HepG2 (cell line): Measurements from ENCODE around the gene BCL2. TPM values are rescaled to one million over a fixed set of nuclear protein-coding genes. Genes with fewer than 3 reads are reported as not detected.

ENCODE experiments used
- ATAC-seq: fragments of 200-7000 bp; cut with Tn5 transposase; 3 replicates; pipeline ENCODE4 v1.9.1; 2020; ENCODE audit warnings: mild to moderate bottlenecking, moderate library complexity
- BruUV-seq: library from RNA; stranded (reverse); fragments of 400-500 nt; replicated peaks from 2 replicates; lab custom pipeline; 2021; lab: Mats Ljungman, UMichigan
- CTCF ChIA-PET: fragments of 300-600 bp; formaldehyde crosslinking; extraction: SDS; loops from one replicate; lab custom pipeline; 2021; ENCODE audit warnings: low total read pairs, inconsistent platforms, low intra/inter-chr PET ratio; lab: Yijun Ruan, JAX
- POLR2A ChIA-PET: fragments of 350-600 bp; sonication (Branson Sonifier 250); formaldehyde crosslinking; loops from one replicate; lab custom pipeline; 2020; ENCODE audit warnings: antibody characterized with exemption, inconsistent platforms; lab: Yijun Ruan, JAX
- DNase-seq: peaks from one replicate; pipeline ENCODE4 v3.0.0-alpha.2; 2015; ENCODE audit warnings: low spot score
- FAIRE-seq: peaks from 3 replicates; lab custom pipeline; 2011; peaks lifted over from hg19 to GRCh38; lab: Jason Lieb, UNC
- H2AFZ ChIP-seq: one replicate; pipeline ENCODE4 v1.6.1; 2011; ENCODE audit warnings: low read length, inconsistent platforms
- H3K27ac ChIP-seq: fragments of 300-600 bp; 3 replicates; pipeline ENCODE4 v1.8.0; 2011; ENCODE audit warnings: mixed run types, mild to moderate bottlenecking, mixed read lengths, low read length, inconsistent platforms; ENCODE audit not compliant: insufficient read depth; ENCODE audit errors: extremely low read length
- H3K27me3 ChIP-seq, 2 experiments: fragments of 200-600 bp in 1 of 2; 2 replicates in 1 of 2; 3 replicates in 1 of 2; pipeline versions ENCODE4 v1.6.0 to v1.8.0; 2011; ENCODE audit warnings: low read length in 2 of 2, mild to moderate bottlenecking in 2 of 2, moderate library complexity in 2 of 2, inconsistent platforms in 1 of 2; ENCODE audit not compliant: insufficient read depth in 2 of 2, control insufficient read depth in 1 of 2
- H3K36me3 ChIP-seq, 2 experiments: fragments of 200-600 bp in 1 of 2; replicated peaks in 1 of 2; 2 replicates in 1 of 2; 3 replicates in 1 of 2; pipeline versions ENCODE4 v1.5.1 to v1.8.0; 2011; ENCODE audit warnings: low read length in 2 of 2, inconsistent platforms in 1 of 2; ENCODE audit not compliant: insufficient read depth in 2 of 2, control insufficient read depth in 1 of 2
- H3K4me1 ChIP-seq: 2 replicates; pipeline ENCODE4 v1.5.1; 2012; ENCODE audit warnings: low read length, inconsistent platforms; ENCODE audit not compliant: insufficient read depth
- H3K4me2 ChIP-seq: 2 replicates; pipeline ENCODE4 v1.6.0; 2011; ENCODE audit warnings: low read depth, low read length, inconsistent platforms
- H3K4me3 ChIP-seq, 3 experiments: fragments of 200-600 bp in 1 of 3; sonication (generic), shearing (Covaris generic) in 1 of 3; replicated peaks in 1 of 3; 2 replicates each; pipeline ENCODE4 v1.5.1; 2011 to 2016; ENCODE audit warnings: low read length in 3 of 3, inconsistent platforms in 2 of 3, low read depth in 2 of 3, mild to moderate bottlenecking in 2 of 3, control low read depth in 1 of 3, mixed read lengths in 1 of 3; ENCODE audit not compliant: insufficient read depth in 1 of 3
- H3K79me2 ChIP-seq: one replicate; pipeline ENCODE4 v1.6.1; 2011; ENCODE audit warnings: low read length, inconsistent platforms; ENCODE audit not compliant: insufficient read depth
- H3K9ac ChIP-seq: 2 replicates; pipeline ENCODE4 v1.6.0; 2011; ENCODE audit warnings: mild to moderate bottlenecking, low read depth, low read length, inconsistent platforms; ENCODE audit not compliant: insufficient read depth
- H3K9me3 ChIP-seq: 2 replicates; pipeline ENCODE4 v1.5.1; 2012; ENCODE audit warnings: mild to moderate bottlenecking, low read length
- H4K20me1 ChIP-seq: 2 replicates; pipeline ENCODE4 v1.6.0; 2011; ENCODE audit warnings: inconsistent platforms, mild to moderate bottlenecking, low read length, moderate library complexity; ENCODE audit not compliant: insufficient read depth
- ATF3 ChIP-seq: sonication (generic); formaldehyde crosslinking; IDR thresholded peaks from 2 replicates; pipeline ENCODE4 v1.4.0; 2020; ENCODE audit warnings: missing genetic modification reagents
- JUNB ChIP-seq: sonication (generic); formaldehyde crosslinking; IDR thresholded peaks from 2 replicates; pipeline ENCODE4 v1.8.0; 2022; ENCODE audit warnings: missing genetic modification reagents, mild to moderate bottlenecking, borderline replicate concordance
- KLF16 ChIP-seq, 2 experiments: sonication (generic) in 1 of 2; formaldehyde crosslinking in 1 of 2; IDR thresholded peaks; 2 replicates each; pipeline versions ENCODE4 v1.6.1 to v1.8.0; 2016 to 2023; ENCODE audit warnings: missing genetic modification reagents in 2 of 2, missing compliant biosample characterization in 1 of 2
- MYNN ChIP-seq: sonication (generic); formaldehyde crosslinking; IDR thresholded peaks from 2 replicates; pipeline ENCODE4 v1.4.0; 2020; ENCODE audit warnings: mild to moderate bottlenecking, low read depth, missing genetic modification reagents
- POGZ ChIP-seq: sonication (generic); formaldehyde crosslinking; IDR thresholded peaks from 2 replicates; pipeline ENCODE4 v1.4.0; 2020; ENCODE audit warnings: mild to moderate bottlenecking, missing genetic modification reagents
- ZBTB21 ChIP-seq: sonication (generic); formaldehyde crosslinking; IDR thresholded peaks from 2 replicates; pipeline ENCODE4 v1.4.0; 2020; ENCODE audit warnings: missing genetic modification reagents
- ZNF10 ChIP-seq: sonication (generic); formaldehyde crosslinking; IDR thresholded peaks from 2 replicates; pipeline ENCODE4 v1.4.0; 2020; ENCODE audit warnings: mild to moderate bottlenecking, low read depth, missing genetic modification reagents, borderline replicate concordance
- ZNF317 ChIP-seq: sonication (generic); formaldehyde crosslinking; IDR thresholded peaks from 2 replicates; pipeline ENCODE4 v1.5.0; 2020; ENCODE audit warnings: mild to moderate bottlenecking, missing genetic modification reagents
- ZNF441 ChIP-seq: sonication (generic); formaldehyde crosslinking; IDR thresholded peaks from 2 replicates; pipeline ENCODE4 v1.7.0; 2021; ENCODE audit warnings: missing genetic modification reagents, borderline replicate concordance
- ZNF484 ChIP-seq: sonication (generic); formaldehyde crosslinking; IDR thresholded peaks from 2 replicates; pipeline ENCODE4 v1.5.1; 2020; ENCODE audit warnings: mild to moderate bottlenecking, low read depth, missing genetic modification reagents, borderline replicate concordance
- WGBS: methylation state at CpG from one replicate; pipeline ENCODE4 v1.1.6; 2017; ENCODE audit warnings: low lambda C conversion rate; 5-methylcytosine and 5-hydroxymethylcytosine counted together
- in situ Hi-C: cut with HindIII; loops from 2 replicates; pipeline ENCODE4 v1.10.0; 2017; ENCODE audit warnings: low pct_unique_long_range_greater_than_20kb; ENCODE audit not compliant: extremely low pct_ligation_motif_present
- intact Hi-C: fragments of 100-400 bp; cut with micrococcal nuclease; formaldehyde crosslinking; loops from one replicate; pipeline ENCODE4 v1.10.0; 2022; ENCODE audit not compliant: unreplicated experiment
- polyA plus RNA-seq, 8 experiments: library from polyadenylated mRNA; depleted of rRNA in 3 of 8; stranded (reverse) in 7 of 8; unstranded in 1 of 8; fragments of >200 nt; fragmentation: Illumina TruSeq in 4 of 8; extraction: Trizol in 4 of 8; gene quantifications; 2 replicates each; pipeline versions ENCODE4 v1.2.1 to v1.2.3, GENCODE V29; 2011 to 2016; ENCODE audit warnings: low read depth in 4 of 8, missing spikeins in 1 of 8, mixed read lengths in 1 of 8; ENCODE audit not compliant: insufficient read depth in 1 of 8
- total RNA-seq, 5 experiments: library from RNA; depleted of rRNA; stranded (reverse); fragments of >200 nt; fragmentation: Illumina TruSeq; extraction: Trizol; gene quantifications; 2 replicates each; pipeline ENCODE4 v1.2.3, GENCODE V29; 2016; ENCODE audit warnings: low read depth in 1 of 5
- TF ChIP-seq, protein P1 (sequence below): sonication (generic); formaldehyde crosslinking; IDR thresholded peaks from 2 replicates; pipeline ENCODE4; 2020; ENCODE audit warnings: missing genetic modification reagents, mild to moderate bottlenecking, borderline replicate concordance
- TF ChIP-seq, protein P2 (sequence below): IDR thresholded peaks from 2 replicates; pipeline ENCODE4 v1.6.1; 2012; ENCODE audit warnings: low read length, improper control_type of control experiment
- TF ChIP-seq, protein P3 (sequence below): sonication (generic); formaldehyde crosslinking; IDR thresholded peaks from 2 replicates; pipeline ENCODE4 v1.5.0; 2020; ENCODE audit warnings: missing genetic modification reagents, mild to moderate bottlenecking, borderline replicate concordance

BCL2 gene
- total and polyA plus RNA-seq, 2 of the 13 experiments (the other 11 are each of a cell fraction or from before 2014, with no cell fraction given): 0.07 to 0.53 TPM

DNA sequence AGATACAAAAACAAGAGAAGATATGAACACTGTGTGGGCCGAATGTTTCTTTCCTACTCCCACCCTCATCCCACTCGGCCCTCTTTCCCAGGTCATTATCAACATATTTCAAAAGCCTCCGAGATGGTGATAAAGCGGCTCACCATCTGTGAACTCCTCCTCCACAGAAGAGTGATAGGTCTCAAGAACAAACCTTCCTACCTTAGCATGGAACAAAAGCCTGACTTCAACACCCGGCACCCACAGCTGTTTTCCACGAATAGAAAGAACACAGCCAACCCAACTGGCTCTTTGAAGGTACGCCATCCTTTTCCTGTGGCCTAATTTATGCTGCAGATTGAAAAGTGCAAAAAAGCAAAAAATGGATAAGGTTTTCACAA lies 28.8 kb downstream of the BCL2 start (continued):
- TF ChIP-seq, protein P1, sequence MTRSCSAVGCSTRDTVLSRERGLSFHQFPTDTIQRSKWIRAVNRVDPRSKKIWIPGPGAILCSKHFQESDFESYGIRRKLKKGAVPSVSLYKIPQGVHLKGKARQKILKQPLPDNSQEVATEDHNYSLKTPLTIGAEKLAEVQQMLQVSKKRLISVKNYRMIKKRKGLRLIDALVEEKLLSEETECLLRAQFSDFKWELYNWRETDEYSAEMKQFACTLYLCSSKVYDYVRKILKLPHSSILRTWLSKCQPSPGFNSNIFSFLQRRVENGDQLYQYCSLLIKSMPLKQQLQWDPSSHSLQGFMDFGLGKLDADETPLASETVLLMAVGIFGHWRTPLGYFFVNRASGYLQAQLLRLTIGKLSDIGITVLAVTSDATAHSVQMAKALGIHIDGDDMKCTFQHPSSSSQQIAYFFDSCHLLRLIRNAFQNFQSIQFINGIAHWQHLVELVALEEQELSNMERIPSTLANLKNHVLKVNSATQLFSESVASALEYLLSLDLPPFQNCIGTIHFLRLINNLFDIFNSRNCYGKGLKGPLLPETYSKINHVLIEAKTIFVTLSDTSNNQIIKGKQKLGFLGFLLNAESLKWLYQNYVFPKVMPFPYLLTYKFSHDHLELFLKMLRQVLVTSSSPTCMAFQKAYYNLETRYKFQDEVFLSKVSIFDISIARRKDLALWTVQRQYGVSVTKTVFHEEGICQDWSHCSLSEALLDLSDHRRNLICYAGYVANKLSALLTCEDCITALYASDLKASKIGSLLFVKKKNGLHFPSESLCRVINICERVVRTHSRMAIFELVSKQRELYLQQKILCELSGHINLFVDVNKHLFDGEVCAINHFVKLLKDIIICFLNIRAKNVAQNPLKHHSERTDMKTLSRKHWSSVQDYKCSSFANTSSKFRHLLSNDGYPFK: no peak
- no peak for TF ChIP-seq ZNF441 (CRISPR knock-in tag)

DNA sequence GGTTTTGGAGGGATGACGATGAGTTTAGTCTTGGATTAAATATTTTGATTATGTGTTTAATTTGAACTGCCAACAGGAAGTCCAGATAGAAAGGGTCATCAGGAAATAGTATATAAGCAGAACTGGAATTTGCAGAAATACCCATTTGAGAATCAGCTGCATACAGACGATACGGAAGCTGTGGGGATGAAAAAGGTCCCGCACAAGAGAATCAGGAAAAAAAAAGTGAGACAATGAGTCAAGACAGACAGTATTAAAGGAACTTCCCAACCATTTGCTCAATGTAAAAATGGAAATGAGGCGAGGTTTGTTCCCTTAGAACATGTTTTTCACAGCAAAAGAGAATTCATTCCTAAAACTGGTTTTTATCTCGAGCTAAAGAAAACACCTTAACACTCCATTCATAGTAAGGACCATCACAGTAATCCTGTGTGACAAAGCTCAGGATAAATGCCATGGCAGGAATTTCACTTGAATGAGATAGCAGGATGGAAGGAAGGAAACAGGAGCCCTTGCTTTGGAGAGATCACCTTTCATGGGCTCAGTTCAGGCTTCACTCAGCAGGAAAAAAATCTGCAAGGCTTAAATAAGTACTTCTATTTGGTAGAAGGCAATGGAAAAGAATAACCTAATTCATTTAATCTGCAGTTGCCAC lies 29.3 kb downstream of the BCL2 start:
- CTCF ChIA-PET: no interaction called here
- Histone ChIP-seq H3K4me2 (no peak overlapping the region), H3K4me1 (no peaks in the 10 kb centered on the region), H3K4me3 (no peak overlapping the region), H3K36me3 (no peaks in the 10 kb centered on the region), H3K9ac (no peak overlapping the region), H3K79me2 (no peaks in the 10 kb centered on the region), H4K20me1 (no peaks in the 10 kb centered on the region), H3K9me3 (no peaks in the 10 kb centered on the region), H3K27ac (no peak overlapping the region), H3K27me3 (peaks cover 2 to 12% of the 10 kb centered on the region in 2 experiments; a peak in 2 of 5 replicates), H2AFZ (no peak overlapping the region)
- FAIRE-seq (no peak), ATAC-seq (no peak), DNase-seq (no peak)
- POLR2A ChIA-PET: no interaction called here
- in situ Hi-C loops: no loop called here
- intact Hi-C loops: no loop called here
- no TSS peak for BruUV-seq
- WGBS: 28% methylated on average over 6 of the region's 6 CpGs
- no peak for TF ChIP-seq KLF16 (CRISPR knock-in tag; IDR thresholded peaks at IDR 0.05)
- TF ChIP-seq, protein P2, sequence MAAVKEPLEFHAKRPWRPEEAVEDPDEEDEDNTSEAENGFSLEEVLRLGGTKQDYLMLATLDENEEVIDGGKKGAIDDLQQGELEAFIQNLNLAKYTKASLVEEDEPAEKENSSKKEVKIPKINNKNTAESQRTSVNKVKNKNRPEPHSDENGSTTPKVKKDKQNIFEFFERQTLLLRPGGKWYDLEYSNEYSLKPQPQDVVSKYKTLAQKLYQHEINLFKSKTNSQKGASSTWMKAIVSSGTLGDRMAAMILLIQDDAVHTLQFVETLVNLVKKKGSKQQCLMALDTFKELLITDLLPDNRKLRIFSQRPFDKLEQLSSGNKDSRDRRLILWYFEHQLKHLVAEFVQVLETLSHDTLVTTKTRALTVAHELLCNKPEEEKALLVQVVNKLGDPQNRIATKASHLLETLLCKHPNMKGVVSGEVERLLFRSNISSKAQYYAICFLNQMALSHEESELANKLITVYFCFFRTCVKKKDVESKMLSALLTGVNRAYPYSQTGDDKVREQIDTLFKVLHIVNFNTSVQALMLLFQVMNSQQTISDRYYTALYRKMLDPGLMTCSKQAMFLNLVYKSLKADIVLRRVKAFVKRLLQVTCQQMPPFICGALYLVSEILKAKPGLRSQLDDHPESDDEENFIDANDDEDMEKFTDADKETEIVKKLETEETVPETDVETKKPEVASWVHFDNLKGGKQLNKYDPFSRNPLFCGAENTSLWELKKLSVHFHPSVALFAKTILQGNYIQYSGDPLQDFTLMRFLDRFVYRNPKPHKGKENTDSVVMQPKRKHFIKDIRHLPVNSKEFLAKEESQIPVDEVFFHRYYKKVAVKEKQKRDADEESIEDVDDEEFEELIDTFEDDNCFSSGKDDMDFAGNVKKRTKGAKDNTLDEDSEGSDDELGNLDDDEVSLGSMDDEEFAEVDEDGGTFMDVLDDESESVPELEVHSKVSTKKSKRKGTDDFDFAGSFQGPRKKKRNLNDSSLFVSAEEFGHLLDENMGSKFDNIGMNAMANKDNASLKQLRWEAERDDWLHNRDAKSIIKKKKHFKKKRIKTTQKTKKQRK: no peak
- no peak for TF ChIP-seq ZBTB21
- TF ChIP-seq ATF3 (CRISPR knock-in tag): no peak
- TF ChIP-seq JUNB (CRISPR knock-in tag): no peak
- no peak for TF ChIP-seq ZNF484
- no peak for TF ChIP-seq ZNF10 (CRISPR knock-in tag)
- no peak for TF ChIP-seq POGZ (CRISPR knock-in tag)
- TF ChIP-seq, protein P3, sequence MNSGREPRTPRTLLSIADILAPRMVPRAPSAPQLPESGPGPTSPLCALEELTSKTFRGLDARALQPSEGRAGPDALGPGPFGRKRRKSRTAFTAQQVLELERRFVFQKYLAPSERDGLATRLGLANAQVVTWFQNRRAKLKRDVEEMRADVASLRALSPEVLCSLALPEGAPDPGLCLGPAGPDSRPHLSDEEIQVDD: no peak
- no peak for TF ChIP-seq ZNF317
- TF ChIP-seq MYNN (CRISPR knock-in tag): no peak
